Measurements from ENCODE around the gene LMOD3. TPM values are rescaled to one million over a fixed set of nuclear protein-coding genes. Genes with fewer than 3 reads are reported as not detected.
A peak's percentile ranks its signal among the peaks of the same experiment; 100 is the strongest.

Gene LMOD3
- total and polyA plus RNA-seq, 9 of the 15 experiments (the other 6 are each of a cell fraction or from before 2014, with no cell fraction given): 0.03 TPM; not detected in 8

- no TSS peak for BruUV-seq (replicated peaks)
- no peaks in the 10 kb centered on the region for H3K9me3 ChIP-seq (replicated peaks; ENCODE audit: control insufficient read depth, insufficient read depth, low read depth, low read length)
- H3K27me3 ChIP-seq (ENCODE audit: control insufficient read depth in 2 of 2, insufficient read depth in 2 of 2, low read length in 2 of 2): no peaks in the 10 kb centered on the region
- ChIA-PET POLR2A (interaction anchor here (1.1 kb wide), 1 partner anchor 8 kb away, joined by 5 read pairs; no protein-coding TSS in a partner anchor), CTCF (ENCODE audit: low intra/inter-chr PET ratio) (no interaction called here)
- H3K79me2 ChIP-seq (ENCODE audit: control insufficient read depth, insufficient read depth, low read length): no peaks in the 10 kb centered on the region
- FAIRE-seq (no peak), ATAC-seq (peak; percentile 27), DNase-seq (ENCODE audit: extremely low read depth in 1 of 4, low spot score in 3 of 4) (no peak)
- WGBS (ENCODE audit: insufficient coverage, low coverage, missing lambda C conversion rate): 19% methylated on average over 2 of the region's 3 CpGs
- no peaks in the 10 kb centered on the region for H3K9me1 ChIP-seq (ENCODE audit: control insufficient read depth, insufficient read depth, low read length)
- no peak overlapping the region; the same call in 2 of the 3 replicates for H3K27ac ChIP-seq (ENCODE audit: extremely low read depth, low read depth, low read length)
- no peaks in the 10 kb centered on the region for H3K36me3 ChIP-seq (ENCODE audit: control insufficient read depth, insufficient read depth, low read length)
- peaks cover 0 to 27% of the 10 kb centered on the region in 2 experiments; a peak in 2 of 5 replicates for H3K4me1 ChIP-seq (replicated peaks in 1 of 2; ENCODE audit: control insufficient read depth in 2 of 2, insufficient read depth in 2 of 2, low read length in 2 of 2)
- no peak overlapping the region for H3K4me3 ChIP-seq
- H3K4me2 ChIP-seq (ENCODE audit: insufficient read depth, low read length): 0 out of 2 replicates have a peak overlapping the region, but pooled peaks have one; percentile 0
- intact Hi-C loops (cut with micrococcal nuclease): no loop called here
- H3K9ac ChIP-seq (ENCODE audit: insufficient read depth in 1 of 2, low read depth in 2 of 2, low read length in 2 of 2): no peak overlapping the region
- H2AFZ ChIP-seq (ENCODE audit: low read depth, low read length): peak overlapping the region; percentile 32; the same call in 1 of the 2 replicates
- no peaks in the 10 kb centered on the region for H4K20me1 ChIP-seq (replicated peaks; ENCODE audit: control insufficient read depth, insufficient read depth, low read length)
- in situ Hi-C loops (cut with MboI): no loop called here
- TF ChIP-seq NFATC3 (IDR thresholded peaks at IDR 0.05) (no peak), BMI1 (IDR thresholded peaks at IDR 0.05; ENCODE audit: low read length) (no peak), ZNF584 (CRISPR knock-in tag; IDR thresholded peaks at IDR 0.05; ENCODE audit: low read depth) (0 out of 2 replicates have a peak, but pooled peaks have one; percentile 41), DMBX1 (CRISPR knock-in tag; IDR thresholded peaks at IDR 0.05; ENCODE audit: borderline replicate concordance) (no peak), CBFB (CRISPR knock-in tag; IDR thresholded peaks at IDR 0.05) (no peak), GMEB1 (CRISPR knock-in tag; IDR thresholded peaks at IDR 0.05) (no peak), KDM1A (IDR thresholded peaks at IDR 0.05) (no peak), RFX1 (IDR thresholded peaks at IDR 0.05) (no peak), EZH2 (IDR thresholded peaks at IDR 0.05; ENCODE audit: borderline replicate concordance, low read depth, low read length) (no peak), BRF1 (IDR thresholded peaks at IDR 0.05; ENCODE audit: borderline replicate concordance, extremely low read depth, insufficient read length) (no peak), NFE2L1 (tag; IDR thresholded peaks at IDR 0.05; ENCODE audit: borderline replicate concordance, low read depth) (no peak), ZNF592 (IDR thresholded peaks at IDR 0.05) (no peak), ELK1 (CRISPR knock-in tag; IDR thresholded peaks at IDR 0.05) (no peak), ZNF124 (CRISPR knock-in tag; IDR thresholded peaks at IDR 0.05) (no peak), L3MBTL2 (IDR thresholded peaks at IDR 0.05) (no peak), BCOR (IDR thresholded peaks at IDR 0.05) (no peak), ESRRA (IDR thresholded peaks at IDR 0.05; ENCODE audit: borderline replicate concordance, low read depth) (no peak)
These were observed 22.3 kb upstream of the LMOD3 start for GRCh38 chr3:69144631-69145245.

Measured in K562 (cell line).